OCI-LY3 (cell line): Measurements from ENCODE around the gene ZBTB8A.
"Not testable (repeated sequence)": the region's sequence is repeated elsewhere in the genome, so short reads cannot be mapped to it uniquely, and the experiment has no call there.

ENCODE experiments used
- H2AFZ ChIP-seq: fragments of 200-600, 300-600 bp; shearing (Covaris generic); 2 replicates; pipeline ENCODE4 v1.6.0; 2014; ENCODE audit warnings: antibody characterized with exemption, low read depth, low read length
- H3K27ac ChIP-seq: fragments of 200-600, 300-600 bp; sonication (generic); 2 replicates; pipeline ENCODE4 v1.5.1; 2014; ENCODE audit warnings: mild to moderate bottlenecking, low read length, moderate library complexity, mixed read lengths
- H3K27me3 ChIP-seq: fragments of 200-600, 300-600 bp; sonication (generic); 2 replicates; pipeline ENCODE4 v1.6.1; 2014; ENCODE audit warnings: low read depth, low read length, mixed read lengths
- H3K36me3 ChIP-seq: fragments of 200-600, 300-600 bp; sonication (generic); replicated peaks from 2 replicates; pipeline ENCODE3; 2014; ENCODE audit warnings: low read depth, low read length, mixed read lengths
- H3K4me1 ChIP-seq: fragments of 300-600, 200-600 bp; sonication (generic); 2 replicates; pipeline ENCODE4 v1.6.1; 2014; ENCODE audit warnings: low read length, mixed read lengths
- H3K4me2 ChIP-seq: fragments of 200-600, 300-600 bp; sonication (generic); 2 replicates; pipeline ENCODE4 v1.6.1; 2014; ENCODE audit warnings: low read length, mixed read lengths
- H3K4me3 ChIP-seq: fragments of 300-600, 200-600 bp; sonication (generic); 2 replicates; pipeline ENCODE4 v1.5.1; 2014; ENCODE audit warnings: antibody characterized with exemption, mild to moderate bottlenecking, low read length, moderate library complexity
- H3K79me2 ChIP-seq: fragments of 300-600, 200-600 bp; shearing (Covaris generic); 2 replicates; pipeline ENCODE4 v1.6.1; 2014; ENCODE audit warnings: mild to moderate bottlenecking, low read length, mixed read lengths
- H3K9ac ChIP-seq: fragments of 300-600, 200-600 bp; shearing (Covaris generic); 2 replicates; pipeline ENCODE4 v1.6.0; 2014; ENCODE audit warnings: mild to moderate bottlenecking, low read length, moderate library complexity
- H3K9me3 ChIP-seq: fragments of 200-600, 300-600 bp; shearing (Covaris generic); 2 replicates; pipeline ENCODE4 v1.6.1; 2014; ENCODE audit warnings: low read length, mixed read lengths; ENCODE audit not compliant: insufficient read depth
- H4K20me1 ChIP-seq: fragments of 200-600, 300-600 bp; sonication (generic); 2 replicates; pipeline ENCODE4 v1.6.1; 2016; ENCODE audit warnings: low read length, mixed read lengths; ENCODE audit not compliant: insufficient read depth
- EZH2phosphoT487 ChIP-seq: fragments of 200-600 bp; shearing (Covaris generic); IDR thresholded peaks from 2 replicates; pipeline ENCODE4 v1.6.1; 2018; ENCODE audit warnings: antibody characterized with exemption, mixed run types, low read depth
- TF ChIP-seq, protein P1 (sequence below): fragments of 200-600, 300-600 bp; sonication (generic); IDR thresholded peaks from 2 replicates; pipeline ENCODE4 v1.5.1; 2014; ENCODE audit warnings: antibody characterized with exemption, low read length, low read depth

The ZBTB8A gene

DNA sequence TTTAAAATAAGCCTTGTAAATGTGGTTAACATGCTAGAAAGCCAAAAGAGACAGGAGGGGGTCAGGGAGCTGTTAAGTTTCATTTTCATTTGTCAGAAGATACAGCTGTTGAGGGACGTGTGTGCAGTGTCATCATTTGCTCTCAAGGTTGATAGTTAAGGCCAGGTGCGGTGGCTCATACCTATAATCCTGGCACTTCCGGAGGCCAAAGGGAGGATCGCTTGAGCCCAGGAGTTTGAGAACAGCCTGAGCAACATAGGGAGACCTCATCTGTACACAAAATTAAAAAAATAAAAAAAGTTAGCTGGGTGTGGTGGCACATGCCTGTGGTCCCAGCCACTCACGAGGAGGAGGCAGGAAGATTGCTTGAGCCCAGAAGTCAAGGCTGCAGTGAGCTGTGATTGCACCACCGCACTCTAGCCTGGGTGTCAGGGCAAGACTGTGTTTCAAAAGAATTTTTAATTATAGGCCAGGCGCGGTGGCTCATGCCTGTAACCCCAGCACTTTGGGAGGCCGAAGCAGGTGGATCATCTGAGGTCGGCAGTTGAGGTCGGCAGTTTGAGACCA is 88.5 kb downstream of the ZBTB8A start:
- H3K9me3 ChIP-seq = no peaks in the 10 kb centered on the region
- peaks cover 10% of the 10 kb centered on the region for H3K36me3 ChIP-seq
- H3K79me2 ChIP-seq = no peaks in the 10 kb centered on the region
- H3K4me1 ChIP-seq = peaks cover 18% of the 10 kb centered on the region
- H3K9ac ChIP-seq = no peak overlapping the region
- TF ChIP-seq EZH2phosphoT487 = no peak
- TF ChIP-seq, protein P1, sequence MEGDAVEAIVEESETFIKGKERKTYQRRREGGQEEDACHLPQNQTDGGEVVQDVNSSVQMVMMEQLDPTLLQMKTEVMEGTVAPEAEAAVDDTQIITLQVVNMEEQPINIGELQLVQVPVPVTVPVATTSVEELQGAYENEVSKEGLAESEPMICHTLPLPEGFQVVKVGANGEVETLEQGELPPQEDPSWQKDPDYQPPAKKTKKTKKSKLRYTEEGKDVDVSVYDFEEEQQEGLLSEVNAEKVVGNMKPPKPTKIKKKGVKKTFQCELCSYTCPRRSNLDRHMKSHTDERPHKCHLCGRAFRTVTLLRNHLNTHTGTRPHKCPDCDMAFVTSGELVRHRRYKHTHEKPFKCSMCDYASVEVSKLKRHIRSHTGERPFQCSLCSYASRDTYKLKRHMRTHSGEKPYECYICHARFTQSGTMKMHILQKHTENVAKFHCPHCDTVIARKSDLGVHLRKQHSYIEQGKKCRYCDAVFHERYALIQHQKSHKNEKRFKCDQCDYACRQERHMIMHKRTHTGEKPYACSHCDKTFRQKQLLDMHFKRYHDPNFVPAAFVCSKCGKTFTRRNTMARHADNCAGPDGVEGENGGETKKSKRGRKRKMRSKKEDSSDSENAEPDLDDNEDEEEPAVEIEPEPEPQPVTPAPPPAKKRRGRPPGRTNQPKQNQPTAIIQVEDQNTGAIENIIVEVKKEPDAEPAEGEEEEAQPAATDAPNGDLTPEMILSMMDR = no peak
- no peaks in the 10 kb centered on the region for H4K20me1 ChIP-seq
- no peak overlapping the region for H2AFZ ChIP-seq
- no peak overlapping the region for H3K27ac ChIP-seq
- H3K4me2 ChIP-seq = no peak overlapping the region
- no peaks in the 10 kb centered on the region for H3K27me3 ChIP-seq
- no peak overlapping the region for H3K4me3 ChIP-seq

DNA sequence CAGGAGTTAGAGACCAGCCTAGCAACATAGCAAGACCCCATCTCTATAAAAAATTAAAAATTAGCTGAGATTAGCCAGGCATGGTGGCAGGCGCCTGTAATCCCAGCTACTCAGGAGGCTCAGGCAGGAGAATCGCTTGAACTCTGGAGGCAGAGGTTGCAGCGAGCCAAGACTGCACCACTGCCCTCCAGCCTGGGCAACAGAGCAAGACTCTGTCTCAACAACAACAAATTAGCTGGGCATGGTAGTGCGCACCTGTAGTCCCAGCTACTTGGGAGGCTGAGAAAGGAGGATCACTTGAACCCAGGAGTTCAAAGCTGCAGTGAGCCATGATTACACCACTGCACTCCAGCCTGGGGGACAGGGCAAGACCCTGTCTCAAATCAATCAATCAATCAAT is 90.9 kb downstream of the ZBTB8A start:
- H3K4me2 ChIP-seq, H3K9ac ChIP-seq, H2AFZ ChIP-seq, H3K4me3 ChIP-seq, H3K27me3 ChIP-seq, H3K9me3 ChIP-seq, H4K20me1 ChIP-seq, H3K27ac ChIP-seq, H3K4me1 ChIP-seq, H3K79me2 ChIP-seq: not testable (repeated sequence)
- H3K36me3 ChIP-seq = peaks cover 11% of the 10 kb centered on the region

DNA sequence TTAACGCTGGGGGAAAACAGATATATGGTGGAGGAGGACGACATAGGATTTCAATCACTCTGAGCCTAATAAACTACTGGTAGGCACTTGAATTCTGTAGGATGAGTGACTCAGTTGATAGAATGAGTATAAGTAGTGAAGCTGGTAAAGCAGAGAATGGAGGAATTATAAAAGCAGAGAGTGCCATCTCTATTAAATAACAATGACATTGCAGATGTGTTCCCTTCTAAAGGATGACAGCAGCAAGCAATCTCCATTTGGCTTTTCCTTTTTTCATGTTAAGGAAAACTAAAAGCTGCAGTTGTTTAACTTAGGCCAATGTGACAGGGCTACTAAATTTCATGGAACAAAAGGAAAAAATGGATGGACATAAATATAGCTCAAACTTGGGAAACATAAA is 93.6 kb downstream of the ZBTB8A start:
- H3K79me2 ChIP-seq = peaks cover 13% of the 10 kb centered on the region
- TF ChIP-seq, protein P1 = no peak
- TF ChIP-seq EZH2phosphoT487 = no peak
- no peaks in the 10 kb centered on the region for H3K27me3 ChIP-seq
- H3K36me3 ChIP-seq = peaks cover 4% of the 10 kb centered on the region
- H2AFZ ChIP-seq = no peak overlapping the region
- H4K20me1 ChIP-seq = no peaks in the 10 kb centered on the region
- no peak overlapping the region for H3K27ac ChIP-seq
- H3K9ac ChIP-seq = no peak overlapping the region
- no peaks in the 10 kb centered on the region for H3K9me3 ChIP-seq
- H3K4me1 ChIP-seq = no peaks in the 10 kb centered on the region
- H3K4me2 ChIP-seq = no peak overlapping the region
- no peak overlapping the region for H3K4me3 ChIP-seq

DNA sequence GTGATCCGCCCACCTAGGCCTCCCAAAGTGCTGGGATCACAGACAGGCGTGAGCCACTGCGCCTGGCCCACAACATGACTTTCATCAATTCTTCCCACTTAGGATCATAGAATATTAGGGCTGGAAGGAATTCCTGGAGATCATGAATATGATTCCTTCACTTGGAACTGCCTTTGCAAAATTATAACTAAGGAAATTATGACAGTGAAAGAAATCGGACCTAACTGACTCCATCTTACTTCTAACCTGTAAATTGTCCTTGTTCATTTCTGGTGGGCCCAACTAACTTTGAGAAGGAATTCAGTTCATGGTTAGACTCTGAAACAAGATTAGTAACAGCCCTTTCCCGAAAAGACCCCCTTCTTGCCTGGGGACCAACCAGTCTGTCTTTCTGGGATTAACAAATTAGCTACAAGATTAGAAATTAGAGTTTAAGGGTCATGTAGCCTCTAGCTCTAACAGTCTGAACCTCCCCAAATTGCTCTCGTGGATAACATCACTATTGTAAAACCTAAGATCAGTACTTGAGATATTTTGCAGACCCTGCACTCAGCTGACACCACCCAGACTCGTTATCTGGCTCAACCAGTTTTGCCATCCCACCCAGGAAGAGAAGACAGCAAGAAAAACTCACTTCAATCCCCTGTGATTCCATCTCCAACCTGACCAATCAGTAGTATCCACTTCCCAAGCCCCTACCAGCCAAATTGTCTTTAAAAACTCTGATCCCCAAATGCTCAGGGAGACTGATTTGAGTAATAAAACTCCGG is 96.5 kb downstream of the ZBTB8A start:
- Histone ChIP-seq H3K79me2 (peaks cover 22% of the 10 kb centered on the region), H3K36me3 (peaks cover 4% of the 10 kb centered on the region), H3K4me1 (no peaks in the 10 kb centered on the region), H3K9me3 (no peaks in the 10 kb centered on the region), H4K20me1 (no peaks in the 10 kb centered on the region), H3K4me3 (no peak overlapping the region), H3K27ac (no peak overlapping the region), H3K4me2 (no peak overlapping the region), H3K27me3 (no peaks in the 10 kb centered on the region), H2AFZ (no peak overlapping the region), H3K9ac (no peak overlapping the region)
- TF ChIP-seq, protein P1 = no peak
- TF ChIP-seq EZH2phosphoT487 = no peak
